Stimulated activated CD4-positive, alpha-beta T cell treated with anti-CD3 and anti-CD28 coated beads, Interleukin-2, amount 100 ng/mL, for 24 hours (primary cell): Measurements from ENCODE around the gene CYP4F22.
"Not testable (repeated sequence)": the region's sequence is repeated elsewhere in the genome, so short reads cannot be mapped to it uniquely, and the experiment has no call there.

Source experiments
- DNase-seq, 2 donors: peaks; one replicate each; pipeline ENCODE4 v3.0.0-alpha.2; 2020

CYP4F22 gene

GRCh38 chr19:15495151-15495550 lies 13.2 kb upstream of the CYP4F22 start:
- no peak for DNase-seq

GRCh38 chr19:15498156-15498858 lies 10.0 kb upstream of the CYP4F22 start:
- DNase-seq = no peak

DNA sequence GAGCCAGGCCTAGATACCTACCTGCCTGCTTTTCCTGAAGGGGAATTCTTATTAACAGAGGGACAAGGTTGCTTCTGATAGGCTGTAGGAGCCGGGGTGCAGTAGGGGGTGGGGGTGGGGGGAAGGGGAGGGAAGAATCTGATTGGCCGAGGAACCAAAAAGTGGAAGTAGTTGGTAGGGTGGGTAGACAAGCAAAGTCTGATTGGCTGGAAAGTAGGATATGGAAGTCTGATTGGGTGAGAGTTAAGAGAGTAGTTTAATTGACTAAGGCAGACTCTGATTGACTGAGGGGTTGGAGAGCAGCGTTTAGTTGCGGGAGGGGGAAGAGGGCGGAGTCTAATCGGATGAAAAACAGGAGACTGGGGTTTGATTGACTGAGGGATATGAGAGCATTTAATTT lies 9.4 kb upstream of the CYP4F22 start:
- DNase-seq = no peak

- no peak for DNase-seq
These were observed 6.7 kb upstream of the CYP4F22 start for GRCh38 chr19:15501596-15501995.

DNA sequence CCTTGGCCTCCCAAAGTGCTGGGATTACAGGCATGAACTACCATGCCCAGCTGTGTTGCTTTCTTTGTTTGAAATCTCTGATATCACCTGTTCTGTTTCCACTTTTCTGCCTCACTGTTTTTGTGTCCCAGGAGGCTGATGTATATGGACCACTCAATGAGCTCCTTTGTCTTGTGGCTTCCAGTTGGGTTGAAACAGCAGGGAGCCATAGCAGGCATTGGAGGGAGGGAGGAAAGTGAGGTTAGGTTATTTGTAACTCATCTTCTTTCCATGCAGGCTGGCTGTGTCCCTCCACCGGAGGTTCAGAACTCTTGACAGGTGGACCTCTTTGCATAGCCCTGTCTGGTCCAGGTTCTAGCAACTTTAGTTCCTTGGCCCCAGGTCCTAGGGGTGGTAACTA lies 6.1 kb upstream of the CYP4F22 start:
- no peak for DNase-seq

- DNase-seq = no peak
These were observed 2.2 kb upstream of the CYP4F22 start for GRCh38 chr19:15506074-15506571.

DNA sequence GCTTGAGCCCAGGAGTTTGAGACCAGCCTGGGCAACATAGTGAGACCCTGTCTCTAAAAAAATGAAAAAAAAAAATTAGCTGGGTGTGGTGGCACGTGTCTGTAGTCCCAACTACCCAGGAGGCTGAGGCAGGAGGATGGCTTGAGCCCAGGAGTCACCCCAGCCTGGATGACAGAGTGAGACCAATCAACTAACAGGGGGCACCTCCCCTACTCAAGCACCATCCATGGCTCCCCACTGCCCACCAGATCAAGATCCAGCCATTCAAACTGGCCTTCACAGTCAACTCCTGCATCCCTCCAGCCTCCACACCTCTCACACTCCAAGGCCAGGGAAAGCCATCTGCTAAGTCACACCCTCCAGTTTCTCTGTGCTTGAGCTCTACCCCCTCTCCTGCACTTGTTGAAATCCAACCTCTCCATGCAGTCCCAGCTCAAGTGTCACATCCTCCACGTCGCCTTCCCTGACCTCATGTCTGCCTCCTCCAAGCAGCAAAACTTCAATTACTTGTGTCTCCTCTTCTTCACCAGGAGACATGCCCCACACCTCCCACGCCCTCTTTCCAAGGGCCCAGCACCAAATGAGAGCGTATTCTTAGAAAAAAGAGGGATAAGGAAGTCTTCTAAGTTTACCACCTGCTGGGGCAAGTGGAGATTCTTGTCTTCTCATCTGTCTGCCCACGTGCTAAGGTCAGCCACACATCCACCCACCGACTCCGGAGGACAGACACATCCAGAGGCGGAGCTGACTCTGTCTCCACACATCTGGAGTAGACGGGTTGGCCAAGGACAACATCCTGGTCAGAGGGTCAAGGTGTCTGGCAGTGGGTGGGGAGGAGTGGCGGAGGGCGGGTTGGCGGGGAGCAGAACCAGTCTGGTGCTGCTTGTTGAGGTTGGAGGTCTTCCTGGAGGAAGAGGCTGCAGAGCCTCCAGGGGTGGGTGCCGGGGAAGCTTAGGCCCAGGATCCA lies 974 bp upstream of the CYP4F22 start:
- no peak for DNase-seq

DNA sequence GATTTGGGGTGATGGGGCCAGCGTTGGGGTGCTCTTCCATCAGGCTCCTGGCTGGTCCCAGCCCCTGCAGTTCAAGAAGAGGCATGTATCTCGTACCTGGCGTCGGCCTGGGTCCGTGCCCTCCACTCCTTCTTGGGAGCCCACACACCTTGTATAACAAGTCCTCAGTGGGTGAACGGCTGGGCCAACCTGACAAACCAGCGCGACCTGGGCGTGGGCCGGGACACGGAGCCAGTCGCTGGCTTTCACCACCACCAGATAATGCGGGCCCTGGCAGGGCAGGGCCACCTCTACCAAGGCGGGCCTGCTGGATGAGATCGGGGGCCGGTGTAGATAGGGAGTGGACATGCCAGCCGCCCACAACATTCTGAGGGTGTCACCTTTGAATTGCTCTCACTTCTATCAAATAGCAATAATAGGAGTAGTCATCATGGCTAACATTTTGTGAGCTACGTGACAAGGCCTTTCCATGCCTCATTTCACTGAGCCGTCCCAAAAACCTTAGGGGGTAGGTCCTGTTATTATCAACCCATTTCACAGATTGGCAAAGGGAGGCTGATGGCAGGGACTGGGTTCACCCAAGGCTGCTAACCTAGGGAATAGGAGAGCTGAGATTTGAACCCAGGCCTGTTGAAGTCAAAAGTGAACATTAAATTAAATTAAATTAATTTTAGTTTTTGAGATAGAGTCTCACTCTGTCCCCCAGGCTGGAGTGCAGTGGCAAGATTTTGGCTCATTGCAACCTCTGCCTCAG lies 3.5 kb downstream of the CYP4F22 start:
- no peak for DNase-seq

DNA sequence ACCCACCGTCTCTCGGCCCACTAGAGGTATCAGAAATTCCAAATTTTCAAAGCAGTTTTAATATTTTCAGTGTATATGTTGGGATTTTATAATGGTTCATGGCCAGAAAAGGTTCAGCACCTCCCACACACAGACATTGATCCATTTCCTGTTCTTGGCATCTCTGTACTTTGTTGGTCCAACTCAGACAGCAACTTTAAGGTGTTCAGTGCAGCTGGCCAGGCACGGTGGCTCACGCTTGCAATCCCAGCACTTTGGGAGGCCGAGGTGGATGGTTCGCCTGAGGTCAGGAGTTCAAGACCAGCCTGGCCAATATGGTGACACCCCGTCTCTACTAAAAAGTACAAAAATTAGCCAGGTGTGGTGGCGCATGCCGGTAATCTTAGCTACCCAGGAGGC lies 6.9 kb downstream of the CYP4F22 start:
- DNase-seq = not testable (repeated sequence)

DNA sequence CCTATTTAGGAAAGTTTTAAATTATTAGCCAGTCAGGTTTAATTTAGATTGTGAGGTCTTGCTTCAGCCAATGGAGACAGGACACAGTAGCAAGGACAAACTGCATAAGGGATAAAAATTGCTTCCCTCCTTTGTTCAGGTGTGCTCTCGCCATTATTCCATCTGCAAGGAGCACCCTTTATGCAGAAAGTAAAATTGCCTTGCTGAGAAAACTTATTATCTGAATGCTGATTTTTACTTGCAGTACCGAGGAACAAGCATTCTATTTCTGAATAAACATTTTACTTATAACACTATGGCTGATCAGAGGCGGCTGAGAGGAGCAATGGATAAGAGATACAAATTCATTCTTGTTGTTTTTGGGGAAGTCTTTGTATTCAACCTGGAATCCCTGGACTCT lies 8.0 kb downstream of the CYP4F22 start:
- no peak for DNase-seq

GRCh38 chr19:15517778-15518177 lies 9.5 kb downstream of the CYP4F22 start:
- DNase-seq = no peak

- no peak for DNase-seq
These were observed 11.2 kb downstream of the CYP4F22 start for GRCh38 chr19:15519433-15519976.

DNA sequence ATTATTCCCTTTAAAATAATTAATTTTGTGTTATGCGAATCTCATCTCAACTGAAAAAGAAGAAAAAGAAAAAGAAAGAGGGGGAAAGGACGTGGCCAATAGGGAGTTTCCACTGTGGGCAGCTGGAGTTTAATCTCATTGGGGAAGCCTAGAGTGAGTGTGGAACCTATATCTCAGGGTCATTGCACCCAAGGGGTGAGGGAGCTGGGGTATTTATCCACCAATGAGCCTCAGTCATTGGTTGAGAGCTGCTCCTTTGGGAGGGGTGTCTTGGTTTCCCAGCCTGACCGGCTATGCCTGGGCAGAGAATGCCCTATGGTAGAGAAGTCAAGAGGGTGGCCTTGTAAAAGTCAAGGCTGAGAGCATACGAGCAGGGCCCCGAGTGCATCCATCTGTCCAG lies 16.5 kb downstream of the CYP4F22 start:
- DNase-seq = no peak

GRCh38 chr19:15525291-15525690 lies 17.0 kb downstream of the CYP4F22 start:
- no peak for DNase-seq

- no peak for DNase-seq
These were observed 18.1 kb downstream of the CYP4F22 start for GRCh38 chr19:15526408-15526807.

- no peak for DNase-seq
These were observed 19.4 kb downstream of the CYP4F22 start for GRCh38 chr19:15527705-15528104.

GRCh38 chr19:15529774-15530372 lies 21.5 kb downstream of the CYP4F22 start:
- no peak for DNase-seq

- peak in 1 of 2 donors; percentile 15 for DNase-seq
These were observed 24.6 kb downstream of the CYP4F22 start for GRCh38 chr19:15532779-15533521.

DNA sequence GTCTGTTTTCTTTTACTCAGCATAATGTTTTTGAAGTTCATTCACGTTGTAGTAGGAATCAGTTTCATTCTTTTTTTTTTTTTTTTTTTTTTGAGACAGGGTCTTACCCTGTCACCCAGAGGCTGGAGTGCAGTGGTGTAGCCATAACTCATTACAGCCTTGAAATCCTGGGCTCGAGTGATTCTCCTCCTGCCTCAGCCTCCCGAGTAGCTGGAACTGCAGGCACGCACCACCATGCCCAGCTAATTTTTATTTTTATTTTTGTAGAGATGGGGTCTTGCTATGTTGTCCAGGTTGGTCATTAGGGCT lies 25.2 kb downstream of the CYP4F22 start:
- DNase-seq = not testable (repeated sequence)

GRCh38 chr19:15534957-15535864 lies 26.9 kb downstream of the CYP4F22 start:
- peak; percentile 37 to 42 for DNase-seq

- DNase-seq = no peak
These were observed 28.0 kb downstream of the CYP4F22 start for GRCh38 chr19:15536350-15536749.
